IPS-20b (cell line): ENCODE data around the gene MRPL54.
"Not testable (repeated sequence)": the region's sequence is repeated elsewhere in the genome, so short reads cannot be mapped to it uniquely, and the experiment has no call there.

Experiments
- H3K27ac ChIP-seq: one replicate; pipeline ENCODE4 v1.5.1; 2013; ENCODE audit warnings: low read length
- H3K27me3 ChIP-seq: 2 replicates; pipeline ENCODE4 v1.6.1; 2013; ENCODE audit warnings: mild to moderate bottlenecking, low read length, inconsistent platforms; ENCODE audit not compliant: insufficient read depth
- H3K36me3 ChIP-seq: 2 replicates; pipeline ENCODE4 v1.6.1; 2013; ENCODE audit warnings: low read depth, mild to moderate bottlenecking, inconsistent platforms, low read length, moderate library complexity; ENCODE audit not compliant: insufficient read depth
- H3K4me1 ChIP-seq: 2 replicates; pipeline ENCODE4 v1.6.1; 2013; ENCODE audit warnings: mild to moderate bottlenecking, control low read depth, inconsistent platforms, low read length, moderate library complexity; ENCODE audit not compliant: insufficient read depth
- H3K4me3 ChIP-seq: 2 replicates; pipeline ENCODE4 v1.5.1; 2013; ENCODE audit warnings: mild to moderate bottlenecking, low read length, inconsistent platforms
- H3K9ac ChIP-seq: 2 replicates; pipeline ENCODE4 v1.6.1; 2013; ENCODE audit warnings: low read depth, mild to moderate bottlenecking, inconsistent platforms, low read length, moderate library complexity
- H3K9me3 ChIP-seq: 2 replicates; pipeline ENCODE4 v1.6.1; 2013; ENCODE audit warnings: mild to moderate bottlenecking, low read depth, low read length, inconsistent platforms; ENCODE audit not compliant: insufficient read depth

Gene MRPL54

DNA sequence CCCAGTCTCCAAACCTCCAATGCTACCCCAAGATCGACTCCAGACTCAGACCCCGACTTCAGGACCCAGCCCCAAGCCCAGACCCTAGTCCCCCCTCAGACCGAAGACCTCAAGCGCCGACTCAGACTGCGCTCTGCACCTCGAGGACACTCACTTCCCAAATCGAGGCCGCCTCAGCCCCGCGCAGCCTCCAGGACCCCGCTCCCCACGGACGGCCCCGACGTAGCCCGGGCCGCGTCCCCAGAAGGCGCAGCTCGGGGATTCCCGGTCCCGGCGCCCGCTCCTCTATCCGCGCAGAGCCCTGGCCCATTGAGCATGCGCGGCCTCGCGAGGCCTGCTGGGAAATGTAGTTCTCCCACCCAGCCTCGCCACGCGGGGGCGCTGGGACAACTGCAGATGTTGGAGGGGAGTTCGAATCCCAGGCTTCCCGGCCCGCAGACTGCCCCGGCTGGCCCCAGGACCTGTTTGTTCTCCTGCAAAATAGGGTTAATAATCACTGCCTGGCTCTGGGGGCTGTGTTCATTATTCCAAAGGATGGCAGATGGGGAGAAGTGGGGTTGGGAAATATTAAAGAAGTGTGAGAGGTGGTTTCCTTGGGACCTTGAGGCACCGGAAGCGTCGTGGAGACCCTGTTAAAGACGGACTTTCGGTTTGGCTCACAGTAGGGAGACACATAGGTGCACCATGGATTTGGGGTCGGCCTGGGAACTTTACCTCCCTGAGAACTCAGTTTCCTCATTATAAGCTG lies 926 bp upstream of the MRPL54 start, which contains the start of gene APBA3:
Gene APBA3 (minus strand): TSS at position 311 of the 748 bp plus-strand sequence. CDS start 1,428 bp downstream, outside the sequence.
- Histone ChIP-seq H3K9ac (peak within 1 kb of the TSS; percentile 97), H3K27ac (peak within 1 kb of the TSS; percentile 92), H3K27me3 (no peaks in the 10 kb centered on the region), H3K4me3 (peak within 1 kb of the TSS; percentile 98), H3K4me1 (0 out of 2 replicates have a peak, but pooled peaks cover 4% of the 10 kb centered on the region), H3K36me3 (peaks cover 20% of the 10 kb centered on the region; the same call in 1 of the 2 replicates), H3K9me3 (no peaks in the 10 kb centered on the region)

GRCh38 chr19:3762130-3762473 lies 380 bp upstream of the MRPL54 start:
- H3K4me3 ChIP-seq: peak overlapping the region; percentile 98
- H3K9me3 ChIP-seq: no peaks in the 10 kb centered on the region
- 0 out of 2 replicates have a peak, but pooled peaks cover 4% of the 10 kb centered on the region for H3K4me1 ChIP-seq
- peaks cover 23% of the 10 kb centered on the region; the same call in 1 of the 2 replicates for H3K36me3 ChIP-seq
- H3K27ac ChIP-seq: no peak overlapping the region
- no peaks in the 10 kb centered on the region for H3K27me3 ChIP-seq
- no peak overlapping the region for H3K9ac ChIP-seq

GRCh38 chr19:3765121-3765520 lies 2.6 kb downstream of the MRPL54 start:
- Histone ChIP-seq H3K9ac (no peak overlapping the region), H3K4me3 (no peak overlapping the region), H3K27me3 (no peaks in the 10 kb centered on the region), H3K4me1 (0 out of 2 replicates have a peak, but pooled peaks cover 4% of the 10 kb centered on the region), H3K36me3 (peaks cover 21% of the 10 kb centered on the region; the same call in 1 of the 2 replicates), H3K9me3 (no peaks in the 10 kb centered on the region), H3K27ac (no peak overlapping the region)

DNA sequence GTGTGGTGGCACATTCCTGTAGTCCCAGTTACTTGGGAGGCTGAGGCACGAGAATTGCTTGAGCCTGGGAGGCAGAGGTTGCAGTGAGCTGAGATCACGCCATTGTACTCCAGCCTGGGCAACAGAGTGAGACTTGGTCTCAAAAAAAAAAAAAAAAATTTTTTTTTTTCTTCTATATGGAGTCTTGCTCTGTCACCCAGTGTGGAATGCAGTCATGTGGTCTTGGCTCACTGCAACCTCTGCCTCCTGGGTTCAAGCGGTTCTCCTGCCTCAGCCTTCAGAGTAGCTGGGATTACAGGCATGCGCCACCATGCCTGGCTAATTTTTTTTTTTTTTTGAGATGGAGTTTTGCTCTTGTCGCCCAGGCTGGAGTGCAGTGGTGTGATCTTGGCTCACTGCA lies 3.3 kb downstream of the MRPL54 start:
- peaks cover 21% of the 10 kb centered on the region; the same call in 1 of the 2 replicates for H3K36me3 ChIP-seq
- not testable (repeated sequence) for H3K4me3 ChIP-seq, H3K27me3 ChIP-seq, H3K27ac ChIP-seq, H3K9ac ChIP-seq, H3K4me1 ChIP-seq, H3K9me3 ChIP-seq

DNA sequence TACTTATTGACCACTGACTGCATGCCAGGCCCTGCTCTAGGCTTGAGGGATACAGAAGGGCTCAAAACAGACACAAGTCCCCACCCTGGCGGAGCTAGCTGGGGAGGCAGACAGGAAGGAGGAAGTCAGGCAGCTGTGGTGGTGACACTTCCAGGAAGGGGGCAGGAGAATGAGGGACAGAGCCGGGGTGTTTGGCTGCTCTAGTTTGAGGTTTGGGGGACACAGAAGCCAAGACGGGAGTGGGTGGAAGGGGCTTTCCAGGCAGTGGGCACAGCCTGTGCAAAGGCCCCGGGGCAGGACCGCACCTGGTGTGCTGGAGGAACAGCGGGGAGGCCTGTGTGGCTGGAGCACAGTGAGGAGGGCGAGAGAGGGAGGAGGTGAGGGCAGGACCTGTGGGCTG lies 4.0 kb downstream of the MRPL54 start:
- Histone ChIP-seq H3K36me3 (peaks cover 21% of the 10 kb centered on the region; the same call in 1 of the 2 replicates), H3K4me1 (peaks cover 9% of the 10 kb centered on the region; the same call in 1 of the 2 replicates), H3K9ac (no peak overlapping the region), H3K27ac (no peak overlapping the region), H3K9me3 (no peaks in the 10 kb centered on the region), H3K27me3 (no peaks in the 10 kb centered on the region), H3K4me3 (no peak overlapping the region)

DNA sequence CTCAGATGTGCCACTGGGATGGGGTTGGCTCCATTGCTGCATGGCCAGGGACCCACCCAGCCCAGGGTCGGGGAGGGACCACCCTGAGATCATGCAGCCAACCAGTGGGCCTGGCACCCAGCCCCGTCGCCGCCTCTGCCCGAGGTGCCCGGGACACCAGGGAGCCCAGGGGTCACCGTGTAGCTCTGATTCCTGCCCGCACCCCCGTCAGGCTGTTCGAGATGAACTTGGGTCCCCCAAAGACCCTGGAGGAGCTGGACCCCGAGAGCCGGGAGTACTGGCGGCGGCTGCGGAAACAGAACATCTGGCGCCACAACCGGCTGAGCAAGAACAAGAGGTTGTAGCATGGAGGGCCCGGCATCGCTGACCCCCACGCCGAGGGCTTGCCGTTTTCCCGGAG lies 4.6 kb downstream of the MRPL54 start:
- Histone ChIP-seq H3K4me3 (no peak overlapping the region), H3K27me3 (no peaks in the 10 kb centered on the region), H3K4me1 (peaks cover 9% of the 10 kb centered on the region; the same call in 1 of the 2 replicates), H3K9ac (no peak overlapping the region), H3K36me3 (peaks cover 21% of the 10 kb centered on the region; the same call in 1 of the 2 replicates), H3K9me3 (no peaks in the 10 kb centered on the region), H3K27ac (no peak overlapping the region)

DNA sequence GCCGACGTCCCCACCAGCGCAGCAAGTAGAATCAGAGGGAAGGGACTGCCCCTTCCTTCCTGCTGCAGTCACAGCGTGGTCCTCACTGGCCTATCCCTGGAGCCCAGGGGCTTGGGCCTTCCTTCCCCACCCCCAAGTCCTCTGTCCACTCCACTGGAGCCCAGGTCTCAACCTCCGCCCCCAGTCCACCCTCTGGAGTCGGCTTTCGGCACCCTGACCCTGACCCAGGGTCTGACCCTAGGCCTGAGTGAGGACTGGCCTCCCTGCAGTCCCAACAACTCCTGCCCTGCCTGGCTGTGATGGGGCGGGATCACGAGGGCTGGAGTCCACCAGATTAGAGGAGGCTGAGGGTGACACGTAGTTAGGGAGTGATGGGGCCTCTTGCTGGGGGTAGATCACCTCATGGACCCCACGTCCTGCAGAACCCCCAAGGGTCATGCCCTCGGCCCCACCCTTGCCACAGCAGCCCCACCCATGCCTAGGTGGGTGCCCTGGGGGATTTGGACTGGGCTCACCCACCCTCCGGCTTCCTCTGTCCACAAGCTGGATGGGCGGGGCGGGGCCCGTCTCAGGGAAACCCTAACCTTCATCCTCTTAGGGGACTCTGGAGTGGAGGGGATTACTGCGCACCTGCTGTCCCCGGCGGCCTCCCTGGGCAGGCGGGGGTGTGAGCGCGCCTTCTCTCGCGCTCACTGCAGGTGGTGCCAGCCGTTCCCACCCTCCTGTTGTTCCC lies 5.7 kb downstream of the MRPL54 start:
- Histone ChIP-seq H3K4me1 (peaks cover 7% of the 10 kb centered on the region; the same call in 1 of the 2 replicates), H3K4me3 (no peak overlapping the region), H3K9ac (no peak overlapping the region), H3K36me3 (peaks cover 21% of the 10 kb centered on the region; the same call in 1 of the 2 replicates), H3K9me3 (no peaks in the 10 kb centered on the region), H3K27me3 (no peaks in the 10 kb centered on the region), H3K27ac (no peak overlapping the region)

DNA sequence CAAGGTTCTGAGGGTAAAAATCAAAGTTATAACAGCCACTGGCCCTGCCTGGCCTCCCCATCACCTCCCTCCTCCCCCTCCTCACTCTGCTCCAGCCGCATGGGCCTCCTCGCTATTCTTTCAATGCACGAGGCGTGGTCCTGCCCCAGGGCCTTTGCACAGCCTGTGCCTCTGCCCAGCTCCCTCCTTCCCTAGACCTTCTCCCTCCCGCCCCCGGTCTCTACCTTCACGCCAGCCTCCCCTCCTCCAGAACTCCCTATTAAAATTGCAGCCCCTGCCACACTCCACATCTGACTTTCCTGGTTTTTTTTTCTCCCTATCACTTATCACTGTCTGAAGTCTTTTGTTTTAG lies 6.2 kb downstream of the MRPL54 start:
- peaks cover 21% of the 10 kb centered on the region; the same call in 1 of the 2 replicates for H3K36me3 ChIP-seq
- H3K4me3 ChIP-seq: no peak overlapping the region

GRCh38 chr19:3769494-3769893 lies 7.0 kb downstream of the MRPL54 start:
- no peak overlapping the region for H3K27ac ChIP-seq
- peaks cover 5% of the 10 kb centered on the region; the same call in 1 of the 2 replicates for H3K4me1 ChIP-seq
- no peak overlapping the region for H3K4me3 ChIP-seq
- H3K9ac ChIP-seq: no peak overlapping the region
- H3K36me3 ChIP-seq: peaks cover 21% of the 10 kb centered on the region; the same call in 1 of the 2 replicates
- H3K27me3 ChIP-seq: no peaks in the 10 kb centered on the region
- no peaks in the 10 kb centered on the region for H3K9me3 ChIP-seq

More for the DNA sequence above, 6.2 kb downstream of the MRPL54 start:
- Histone ChIP-seq H3K27me3 (no peaks in the 10 kb centered on the region), H3K4me1 (peaks cover 5% of the 10 kb centered on the region; the same call in 1 of the 2 replicates), H3K9ac (no peak overlapping the region), H3K9me3 (no peaks in the 10 kb centered on the region), H3K27ac (no peak overlapping the region)

GRCh38 chr19:3770136-3770999 lies 7.9 kb downstream of the MRPL54 start:
- Histone ChIP-seq H3K9me3 (no peaks in the 10 kb centered on the region), H3K27ac (no peak overlapping the region), H3K4me3 (no peak overlapping the region), H3K9ac (no peak overlapping the region), H3K27me3 (no peaks in the 10 kb centered on the region), H3K4me1 (peaks cover 5% of the 10 kb centered on the region; the same call in 1 of the 2 replicates), H3K36me3 (peaks cover 16% of the 10 kb centered on the region; the same call in 1 of the 2 replicates)
